ENCODE data around the gene FNBP1L. TPM values are rescaled to one million over a fixed set of nuclear protein-coding genes. Genes with fewer than 3 reads are reported as not detected.

Gene FNBP1L
- total RNA-seq, 1 donor: 2.2 TPM

DNA sequence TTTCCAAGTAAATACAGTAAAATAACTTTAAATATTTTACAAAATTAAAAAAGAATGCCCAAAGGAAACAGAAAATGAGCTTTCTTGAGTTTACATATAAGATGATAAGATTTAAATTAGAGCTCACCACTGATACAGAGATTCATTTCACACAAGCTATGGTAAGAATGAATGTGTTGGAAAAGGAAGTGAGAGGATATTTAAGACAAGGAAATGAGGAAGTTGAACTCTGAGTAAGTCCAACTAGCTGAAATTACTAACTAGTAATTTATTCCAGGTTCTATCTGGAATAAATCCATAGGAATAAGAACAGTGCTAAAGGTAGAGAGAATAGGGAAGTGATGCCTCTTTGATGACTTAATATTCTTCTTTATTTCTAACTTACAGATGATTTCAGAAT, 42.4 kb downstream of the FNBP1L start:
- no peaks in the 10 kb centered on the region for H3K27me3 ChIP-seq (ENCODE audit: insufficient read depth, low read length)
- no peak overlapping the region for H3K4me3 ChIP-seq (ENCODE audit: low read length)
- H3K4me1 ChIP-seq (ENCODE audit: insufficient read depth, low read length): peaks cover 2% of the 10 kb centered on the region
- H3K9me3 ChIP-seq (ENCODE audit: low read depth, low read length): no peaks in the 10 kb centered on the region

- H3K4me3 ChIP-seq (ENCODE audit: low read length): no peak overlapping the region
- no peaks in the 10 kb centered on the region for H3K9me3 ChIP-seq (ENCODE audit: low read depth, low read length)
These were observed 48.0 kb downstream of the FNBP1L start for GRCh38 chr1:93495911-93496310.

GRCh38 chr1:93496520-93496919, 48.6 kb downstream of the FNBP1L start:
- Histone ChIP-seq H3K9me3 (ENCODE audit: low read depth, low read length) (no peaks in the 10 kb centered on the region), H3K4me1 (ENCODE audit: insufficient read depth, low read length) (no peaks in the 10 kb centered on the region), H3K27me3 (ENCODE audit: insufficient read depth, low read length) (no peaks in the 10 kb centered on the region), H3K4me3 (ENCODE audit: low read length) (no peak overlapping the region)

More at GRCh38 chr1:93495911-93496310, 48.0 kb downstream of the FNBP1L start:
- no peaks in the 10 kb centered on the region for H3K4me1 ChIP-seq (ENCODE audit: insufficient read depth, low read length)
- H3K27me3 ChIP-seq (ENCODE audit: insufficient read depth, low read length): no peaks in the 10 kb centered on the region

DNA sequence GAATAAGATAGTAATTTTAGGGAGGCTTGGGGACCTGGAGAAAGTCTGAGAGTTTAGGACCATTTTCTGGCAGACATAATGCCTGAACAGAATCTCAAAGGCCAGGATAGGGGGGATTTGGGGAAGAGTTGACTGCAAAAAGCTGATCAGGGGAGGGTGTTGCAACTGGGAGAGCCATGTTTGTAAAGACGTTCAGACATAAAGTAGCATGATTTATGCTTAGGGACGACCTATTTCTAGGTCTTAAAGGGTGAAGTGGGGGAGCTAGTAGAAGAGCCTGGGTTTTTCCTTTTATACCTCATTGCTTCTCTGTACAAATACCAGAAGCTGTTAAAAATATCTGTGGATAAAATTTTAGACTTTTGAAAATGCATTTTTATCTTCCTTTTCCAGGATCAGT, 51.2 kb downstream of the FNBP1L start:
- Histone ChIP-seq H3K27me3 (ENCODE audit: insufficient read depth, low read length) (no peaks in the 10 kb centered on the region), H3K4me3 (ENCODE audit: low read length) (no peak overlapping the region), H3K9me3 (ENCODE audit: low read depth, low read length) (no peaks in the 10 kb centered on the region)

GRCh38 chr1:93499533-93499932, 51.6 kb downstream of the FNBP1L start:
- no peaks in the 10 kb centered on the region for H3K9me3 ChIP-seq (ENCODE audit: low read depth, low read length)
- H3K4me3 ChIP-seq (ENCODE audit: low read length): no peak overlapping the region
- H3K4me1 ChIP-seq (ENCODE audit: insufficient read depth, low read length): no peaks in the 10 kb centered on the region
- H3K27me3 ChIP-seq (ENCODE audit: insufficient read depth, low read length): no peaks in the 10 kb centered on the region

More for the DNA sequence above, 51.2 kb downstream of the FNBP1L start:
- no peaks in the 10 kb centered on the region for H3K4me1 ChIP-seq (ENCODE audit: insufficient read depth, low read length)

DNA sequence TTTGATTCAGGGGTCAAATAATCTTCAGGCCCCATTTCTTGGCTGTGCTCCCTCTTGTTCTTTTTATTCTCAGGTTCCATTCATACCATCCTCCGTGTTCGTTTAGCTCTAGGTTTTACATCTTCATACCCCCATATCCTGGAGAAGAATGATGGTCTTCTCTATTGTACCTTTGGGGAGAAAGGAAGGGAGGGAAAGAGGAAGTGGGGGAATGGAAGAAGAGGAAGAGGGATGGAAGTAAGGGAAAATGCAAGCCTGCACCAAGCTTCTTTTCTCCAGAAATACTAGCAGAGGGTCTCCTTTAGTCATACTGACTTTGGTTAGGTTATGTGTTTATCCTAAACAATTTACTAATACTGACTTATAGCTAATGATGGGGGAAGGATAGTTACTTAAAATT, 52.4 kb downstream of the FNBP1L start:
- no peaks in the 10 kb centered on the region for H3K4me1 ChIP-seq (ENCODE audit: insufficient read depth, low read length)
- H3K9me3 ChIP-seq (ENCODE audit: low read depth, low read length): no peaks in the 10 kb centered on the region
- no peak overlapping the region for H3K4me3 ChIP-seq (ENCODE audit: low read length)
- no peaks in the 10 kb centered on the region for H3K27me3 ChIP-seq (ENCODE audit: insufficient read depth, low read length)

DNA sequence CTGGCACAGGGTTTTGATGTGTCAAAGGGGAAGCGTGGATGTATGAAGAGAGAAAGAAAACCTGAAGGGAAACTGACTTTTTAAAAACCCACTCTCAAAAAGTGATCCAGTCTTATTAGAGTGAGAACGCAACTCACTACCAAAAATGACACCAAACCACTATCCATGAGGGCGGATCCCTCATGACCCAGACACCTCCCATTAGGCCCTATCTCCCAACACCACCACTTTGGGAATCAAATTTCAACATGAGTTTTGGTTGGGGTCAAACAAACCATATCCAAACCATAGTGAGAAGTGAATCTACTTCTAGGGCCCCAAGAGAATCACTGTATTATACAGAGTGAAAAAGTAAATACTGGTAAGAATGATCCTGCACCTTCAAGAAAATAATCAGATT, 53.5 kb downstream of the FNBP1L start:
- H3K27me3 ChIP-seq (ENCODE audit: insufficient read depth, low read length): no peaks in the 10 kb centered on the region
- H3K4me3 ChIP-seq (ENCODE audit: low read length): no peak overlapping the region
- no peaks in the 10 kb centered on the region for H3K4me1 ChIP-seq (ENCODE audit: insufficient read depth, low read length)
- H3K9me3 ChIP-seq (ENCODE audit: low read depth, low read length): no peaks in the 10 kb centered on the region

DNA sequence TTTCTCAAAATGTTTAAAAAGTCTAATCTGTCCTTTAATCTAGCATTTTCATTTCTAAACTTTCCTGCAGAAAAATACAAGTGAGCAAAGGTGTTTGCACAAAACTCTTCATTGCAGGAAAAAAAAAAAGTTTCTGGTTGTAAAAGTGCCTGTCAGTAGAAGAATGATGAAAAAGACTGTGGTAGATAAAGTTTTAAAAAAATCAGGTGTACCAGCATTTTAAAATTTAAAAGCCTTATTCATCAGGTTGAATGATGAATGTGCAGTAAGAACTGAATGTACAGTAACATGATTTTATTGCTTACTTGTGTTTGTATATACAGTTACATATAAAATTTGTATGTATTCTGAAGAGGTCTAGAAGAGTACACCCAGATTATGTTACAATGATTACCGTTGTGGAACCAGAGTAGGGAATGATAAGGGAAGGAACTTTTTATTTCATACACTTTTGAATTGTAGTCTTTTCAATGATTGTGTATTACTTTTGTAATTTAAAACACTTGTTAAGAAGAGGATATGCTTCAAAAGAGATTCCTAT, 54.0 kb downstream of the FNBP1L start:
- H3K9me3 ChIP-seq (ENCODE audit: low read depth, low read length): no peaks in the 10 kb centered on the region
- no peak overlapping the region for H3K4me3 ChIP-seq (ENCODE audit: low read length)
- H3K4me1 ChIP-seq (ENCODE audit: insufficient read depth, low read length): no peaks in the 10 kb centered on the region
- H3K27me3 ChIP-seq (ENCODE audit: insufficient read depth, low read length): no peaks in the 10 kb centered on the region

- no peaks in the 10 kb centered on the region for H3K9me3 ChIP-seq (ENCODE audit: low read depth, low read length)
- no peaks in the 10 kb centered on the region for H3K27me3 ChIP-seq (ENCODE audit: insufficient read depth, low read length)
- H3K4me3 ChIP-seq (ENCODE audit: low read length): no peak overlapping the region
- H3K4me1 ChIP-seq (ENCODE audit: insufficient read depth, low read length): no peaks in the 10 kb centered on the region
These were observed 54.7 kb downstream of the FNBP1L start for GRCh38 chr1:93502571-93502970.

DNA sequence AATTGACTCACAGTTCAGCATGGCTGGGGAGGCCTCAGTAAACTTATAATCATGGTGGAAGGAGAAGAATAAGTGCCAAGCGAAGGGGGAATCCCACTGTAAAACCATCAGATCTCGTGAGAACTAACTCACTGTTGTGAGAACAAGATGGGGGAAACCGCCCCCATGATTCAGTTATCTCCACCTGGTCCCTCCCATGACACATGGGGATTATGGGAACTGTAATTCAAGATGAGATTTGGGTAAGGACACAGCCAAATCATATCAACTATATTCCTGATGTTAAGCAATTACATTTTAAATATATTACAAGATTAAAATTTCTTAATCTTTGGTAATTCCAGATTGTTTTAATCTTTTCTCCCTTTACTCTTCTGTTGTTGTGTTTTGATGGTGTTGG, 55.2 kb downstream of the FNBP1L start:
- H3K4me1 ChIP-seq (ENCODE audit: insufficient read depth, low read length): no peaks in the 10 kb centered on the region
- no peaks in the 10 kb centered on the region for H3K9me3 ChIP-seq (ENCODE audit: low read depth, low read length)
- H3K4me3 ChIP-seq (ENCODE audit: low read length): no peak overlapping the region
- no peaks in the 10 kb centered on the region for H3K27me3 ChIP-seq (ENCODE audit: insufficient read depth, low read length)

DNA sequence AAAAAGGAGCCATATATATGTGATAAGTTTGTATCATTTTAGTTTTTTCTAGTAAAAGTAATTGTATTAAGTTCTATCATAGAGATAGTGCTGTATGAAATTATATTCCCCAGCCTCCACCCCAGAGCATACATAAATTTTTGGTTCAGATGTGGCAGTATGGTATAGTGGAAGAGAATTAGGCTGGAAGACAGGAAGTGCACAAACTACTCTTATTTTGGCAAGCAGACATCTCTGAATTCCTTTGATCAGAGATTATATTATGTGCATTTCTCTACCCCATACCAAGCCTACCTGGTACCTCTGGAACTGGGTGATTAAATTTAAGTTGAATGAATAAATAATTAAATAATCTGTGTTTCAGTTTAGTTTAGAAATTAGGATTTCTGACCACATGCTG, 55.9 kb downstream of the FNBP1L start:
- Histone ChIP-seq H3K27me3 (ENCODE audit: insufficient read depth, low read length) (no peaks in the 10 kb centered on the region), H3K4me3 (ENCODE audit: low read length) (no peak overlapping the region), H3K4me1 (ENCODE audit: insufficient read depth, low read length) (no peaks in the 10 kb centered on the region), H3K9me3 (ENCODE audit: low read depth, low read length) (no peaks in the 10 kb centered on the region)

- no peaks in the 10 kb centered on the region for H3K4me1 ChIP-seq (ENCODE audit: insufficient read depth, low read length)
- no peak overlapping the region for H3K4me3 ChIP-seq (ENCODE audit: low read length)
- H3K27me3 ChIP-seq (ENCODE audit: insufficient read depth, low read length): no peaks in the 10 kb centered on the region
- no peaks in the 10 kb centered on the region for H3K9me3 ChIP-seq (ENCODE audit: low read depth, low read length)
These were observed 56.5 kb downstream of the FNBP1L start for GRCh38 chr1:93504247-93505033.

DNA sequence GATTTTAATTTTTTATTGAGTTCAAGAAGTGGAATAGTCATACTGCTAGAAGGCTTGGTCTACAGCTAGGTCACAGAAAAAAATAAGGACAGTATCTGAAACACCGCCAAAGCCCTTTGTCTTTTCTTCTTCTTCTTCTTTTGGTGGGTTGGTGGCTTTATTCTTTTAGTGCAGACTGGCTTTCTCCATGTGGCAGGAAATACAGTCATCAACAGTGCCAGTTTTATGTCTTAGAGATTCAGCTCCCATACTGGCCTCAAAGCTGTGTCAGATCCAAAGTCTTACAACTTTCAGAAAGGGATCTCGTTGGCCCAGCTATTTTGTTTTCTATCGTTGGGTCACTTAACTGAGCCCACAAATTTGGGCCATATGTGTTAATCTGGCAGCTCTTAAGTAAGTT, 58.2 kb downstream of the FNBP1L start:
- H3K27me3 ChIP-seq (ENCODE audit: insufficient read depth, low read length): no peaks in the 10 kb centered on the region
- H3K9me3 ChIP-seq (ENCODE audit: low read depth, low read length): no peaks in the 10 kb centered on the region
- H3K4me3 ChIP-seq (ENCODE audit: low read length): no peak overlapping the region
- no peaks in the 10 kb centered on the region for H3K4me1 ChIP-seq (ENCODE audit: insufficient read depth, low read length)

GRCh38 chr1:93516164-93516563, 68.2 kb downstream of the FNBP1L start:
- no peaks in the 10 kb centered on the region for H3K27me3 ChIP-seq (ENCODE audit: insufficient read depth, low read length)
- H3K4me3 ChIP-seq (ENCODE audit: low read length): no peak overlapping the region
- no peaks in the 10 kb centered on the region for H3K4me1 ChIP-seq (ENCODE audit: insufficient read depth, low read length)
- H3K9me3 ChIP-seq (ENCODE audit: low read depth, low read length): no peaks in the 10 kb centered on the region

DNA sequence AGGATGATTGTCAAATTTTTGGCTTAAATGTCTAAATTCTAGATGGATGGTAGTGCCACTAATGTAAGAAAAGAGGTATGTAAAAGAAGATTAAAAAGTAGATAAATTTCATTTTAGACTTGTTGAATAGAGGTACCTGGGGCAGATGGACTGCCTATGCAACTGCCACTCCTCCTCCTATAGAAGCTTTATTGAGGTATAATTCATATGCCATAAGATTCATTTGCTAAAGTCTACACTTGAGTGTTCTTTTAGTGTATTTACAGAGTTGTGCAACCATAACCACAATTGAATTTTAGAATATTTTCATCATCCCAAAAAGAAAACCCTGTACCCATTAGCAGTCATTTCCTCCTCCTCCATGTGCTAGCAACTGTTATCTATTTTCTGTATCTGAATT, 70.6 kb downstream of the FNBP1L start:
- no peaks in the 10 kb centered on the region for H3K9me3 ChIP-seq (ENCODE audit: low read depth, low read length)
- no peaks in the 10 kb centered on the region for H3K4me1 ChIP-seq (ENCODE audit: insufficient read depth, low read length)
- H3K27me3 ChIP-seq (ENCODE audit: insufficient read depth, low read length): no peaks in the 10 kb centered on the region
- no peak overlapping the region for H3K4me3 ChIP-seq (ENCODE audit: low read length)

GRCh38 chr1:93519199-93519829, 71.4 kb downstream of the FNBP1L start:
- Histone ChIP-seq H3K4me1 (ENCODE audit: insufficient read depth, low read length) (no peaks in the 10 kb centered on the region), H3K4me3 (ENCODE audit: low read length) (no peak overlapping the region), H3K27me3 (ENCODE audit: insufficient read depth, low read length) (no peaks in the 10 kb centered on the region), H3K9me3 (ENCODE audit: low read depth, low read length) (no peaks in the 10 kb centered on the region)

Measured in mononuclear cell (primary cell).